DMS 273 treated with DMSO at 0.1 percent for 48 hours (cell line): Measurements from ENCODE around the gene MUC5AC.
"Not testable (repeated sequence)": the region's sequence is repeated elsewhere in the genome, so short reads cannot be mapped to it uniquely, and the experiment has no call there.

Experiments used
- DNase-seq: peaks from one replicate; lab custom pipeline; 2025; lab: John Stamatoyannopoulos, UW

Gene MUC5AC

DNA sequence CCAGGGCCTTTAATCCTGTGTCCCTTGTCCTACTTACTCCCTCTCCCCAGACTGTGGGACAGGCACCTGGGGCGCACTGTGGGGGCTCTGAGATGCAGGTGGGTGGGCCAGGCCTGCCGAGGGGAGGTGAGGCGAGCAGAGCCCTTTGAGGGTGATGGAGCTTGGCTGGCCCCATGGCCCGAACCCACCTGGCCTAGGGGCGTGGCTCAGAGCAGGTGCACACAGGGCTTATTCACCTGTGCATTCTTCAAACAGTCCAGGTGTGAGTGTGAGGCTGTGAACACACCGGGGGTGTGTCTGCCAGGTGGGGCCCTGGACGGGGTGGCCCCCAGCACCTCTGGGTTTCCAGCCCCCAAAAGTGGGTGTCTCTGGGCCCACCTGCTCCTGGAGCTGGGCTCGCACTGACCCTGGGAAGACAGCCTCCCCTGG, 9.0 kb upstream of the MUC5AC start:
- DNase-seq = no peak

DNA sequence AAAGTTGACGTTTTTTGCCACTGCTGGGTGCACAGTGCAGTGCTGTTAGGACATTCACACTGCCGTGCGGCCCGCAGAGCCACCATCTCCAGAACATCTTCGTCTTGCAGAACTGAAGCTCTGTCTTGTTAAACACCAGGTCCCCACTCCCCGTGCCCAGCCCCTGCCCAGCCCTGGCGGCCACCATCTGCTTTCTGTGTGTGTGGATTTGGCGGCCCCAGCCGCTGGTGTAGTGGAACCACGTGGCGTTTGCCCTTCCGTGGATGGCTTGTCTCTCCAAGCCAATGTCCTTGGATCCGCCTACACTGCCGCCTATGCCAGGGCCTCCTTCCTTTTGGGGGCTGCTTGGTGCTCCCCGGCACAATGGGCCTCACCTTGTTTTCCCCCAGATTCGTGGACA, 8.2 kb upstream of the MUC5AC start:
- DNase-seq = no peak

DNA sequence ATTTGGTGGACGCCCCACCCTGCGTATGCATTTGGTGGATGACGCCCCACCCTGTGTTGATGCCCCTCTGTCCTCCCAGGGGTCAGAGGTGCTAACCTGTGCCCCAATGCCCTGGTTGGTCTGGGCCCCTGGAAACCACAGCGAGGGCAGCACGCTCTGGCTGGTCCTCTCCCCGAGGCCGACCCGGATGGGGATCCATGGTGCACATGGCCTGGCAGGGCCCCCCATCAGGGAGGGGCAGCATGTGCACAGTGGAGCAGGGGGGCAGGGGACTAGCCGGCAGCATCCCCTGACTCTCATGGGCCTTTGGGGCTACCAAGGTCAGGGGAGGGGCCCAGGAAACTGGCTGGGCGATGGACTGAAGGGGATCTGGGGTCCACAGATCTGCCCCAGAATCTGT, 7.6 kb upstream of the MUC5AC start:
- no peak for DNase-seq

DNA sequence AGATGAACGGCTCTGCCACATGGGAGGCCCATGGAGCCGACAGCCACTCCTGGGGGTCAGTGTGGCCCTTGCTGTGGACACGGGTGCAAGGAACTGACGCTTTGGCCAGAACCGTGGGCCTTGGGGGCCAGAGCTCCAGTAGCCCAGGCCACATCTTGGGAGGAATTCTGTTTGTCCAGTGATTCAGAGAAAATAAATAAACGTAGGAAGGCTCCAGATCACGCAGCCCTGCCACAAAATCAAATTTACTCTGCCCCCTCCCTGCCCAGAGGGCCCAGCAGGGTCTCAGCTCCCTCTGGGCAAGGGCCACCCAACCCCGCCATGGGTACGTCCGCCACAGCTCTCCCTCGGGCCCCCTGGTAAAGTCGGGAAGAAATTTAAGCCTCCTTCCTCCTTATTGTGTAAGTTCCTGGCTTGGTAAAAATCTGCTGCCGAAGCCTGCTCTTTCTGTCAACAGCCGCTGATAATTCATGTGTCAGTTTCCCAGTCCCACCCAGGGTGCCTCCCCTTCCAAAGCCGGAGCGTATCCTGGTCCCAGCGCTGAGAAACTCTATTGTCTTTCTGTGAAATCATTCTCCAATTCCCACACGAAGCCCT, 6.9 kb upstream of the MUC5AC start:
- DNase-seq = no peak

DNA sequence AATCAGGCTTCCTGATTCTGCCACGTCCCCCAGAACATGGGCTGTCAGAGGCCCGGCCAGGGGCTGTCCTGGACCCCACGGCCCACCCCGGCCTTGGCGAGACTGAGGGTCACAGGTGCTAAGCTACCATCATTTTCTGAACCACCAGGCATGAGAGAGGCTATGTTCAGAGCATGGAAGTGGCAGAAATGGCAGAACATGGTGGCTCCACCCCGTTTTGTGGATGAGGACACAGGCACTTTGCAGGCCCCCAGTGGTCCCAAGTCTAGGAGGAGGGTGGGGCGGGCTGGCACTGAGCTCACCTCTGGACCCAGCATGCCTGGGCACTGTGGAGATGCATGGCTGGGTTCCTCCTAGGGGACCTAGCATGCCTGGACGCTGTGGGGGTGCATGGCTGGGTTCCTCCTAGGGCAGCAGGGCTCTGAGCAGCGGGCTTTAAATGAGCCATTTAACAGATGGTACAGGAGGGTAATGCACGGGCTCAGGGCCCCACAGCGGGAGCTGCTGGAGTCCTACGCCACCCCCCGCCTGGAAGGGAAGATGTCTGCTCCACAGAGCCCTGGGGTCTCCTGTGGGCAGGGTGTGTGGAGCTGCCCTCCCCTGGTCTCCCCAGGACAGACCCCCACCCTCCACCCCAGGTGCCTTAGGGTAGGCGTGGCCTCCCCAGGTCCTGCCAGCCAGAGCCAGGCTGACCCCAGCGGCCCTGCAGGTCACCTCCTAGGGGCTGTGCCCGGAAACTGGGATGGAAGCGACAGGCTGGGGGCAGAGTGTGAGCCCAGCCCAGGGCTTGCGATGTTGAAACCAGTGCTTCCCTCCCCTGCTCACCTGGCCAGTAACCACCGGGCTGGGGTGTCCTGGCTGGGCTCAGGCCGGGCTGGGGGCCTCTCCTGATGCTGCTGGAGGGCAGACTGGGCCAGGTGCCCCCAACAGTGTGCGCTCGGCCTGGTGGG, 6.1 kb upstream of the MUC5AC start:
- no peak for DNase-seq

DNA sequence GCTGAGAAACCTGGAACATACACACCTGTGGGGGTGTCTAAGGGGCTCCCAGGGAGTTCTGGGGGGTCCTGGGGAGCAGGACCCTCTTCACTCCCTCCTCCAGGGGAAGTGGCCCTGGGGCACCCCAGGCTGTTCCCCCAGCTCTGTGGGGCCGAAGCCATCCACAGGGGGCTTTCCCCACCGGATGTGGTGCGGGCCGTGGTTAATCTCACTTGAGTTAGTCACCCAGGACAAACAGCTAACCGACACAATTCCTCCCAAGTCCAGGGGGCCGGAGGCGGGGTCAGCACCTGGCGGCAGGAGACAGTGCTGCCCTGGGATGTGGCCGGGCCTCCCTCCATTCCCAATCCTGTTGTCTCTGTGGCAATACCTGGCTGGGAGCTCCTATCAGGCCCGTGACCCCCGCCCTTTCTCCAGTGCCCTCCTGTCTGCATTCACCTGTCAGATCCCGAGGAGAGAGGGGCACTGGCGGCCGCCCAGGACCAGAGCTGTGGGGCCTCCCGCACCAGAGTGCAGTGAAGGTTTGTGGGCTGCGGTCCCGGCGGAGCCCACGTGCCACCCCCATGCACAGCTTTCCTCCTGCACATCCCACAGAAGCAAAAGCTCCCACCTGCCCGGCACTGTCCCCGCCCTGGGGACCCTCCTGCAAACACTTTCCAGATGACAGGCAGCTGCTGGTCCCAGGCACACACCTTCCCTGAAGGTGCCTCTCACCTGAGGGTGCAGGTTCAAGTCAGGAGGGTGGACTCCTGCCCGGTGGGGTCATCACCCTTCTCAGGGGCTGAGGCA, 5.2 kb upstream of the MUC5AC start:
- DNase-seq = no peak

DNA sequence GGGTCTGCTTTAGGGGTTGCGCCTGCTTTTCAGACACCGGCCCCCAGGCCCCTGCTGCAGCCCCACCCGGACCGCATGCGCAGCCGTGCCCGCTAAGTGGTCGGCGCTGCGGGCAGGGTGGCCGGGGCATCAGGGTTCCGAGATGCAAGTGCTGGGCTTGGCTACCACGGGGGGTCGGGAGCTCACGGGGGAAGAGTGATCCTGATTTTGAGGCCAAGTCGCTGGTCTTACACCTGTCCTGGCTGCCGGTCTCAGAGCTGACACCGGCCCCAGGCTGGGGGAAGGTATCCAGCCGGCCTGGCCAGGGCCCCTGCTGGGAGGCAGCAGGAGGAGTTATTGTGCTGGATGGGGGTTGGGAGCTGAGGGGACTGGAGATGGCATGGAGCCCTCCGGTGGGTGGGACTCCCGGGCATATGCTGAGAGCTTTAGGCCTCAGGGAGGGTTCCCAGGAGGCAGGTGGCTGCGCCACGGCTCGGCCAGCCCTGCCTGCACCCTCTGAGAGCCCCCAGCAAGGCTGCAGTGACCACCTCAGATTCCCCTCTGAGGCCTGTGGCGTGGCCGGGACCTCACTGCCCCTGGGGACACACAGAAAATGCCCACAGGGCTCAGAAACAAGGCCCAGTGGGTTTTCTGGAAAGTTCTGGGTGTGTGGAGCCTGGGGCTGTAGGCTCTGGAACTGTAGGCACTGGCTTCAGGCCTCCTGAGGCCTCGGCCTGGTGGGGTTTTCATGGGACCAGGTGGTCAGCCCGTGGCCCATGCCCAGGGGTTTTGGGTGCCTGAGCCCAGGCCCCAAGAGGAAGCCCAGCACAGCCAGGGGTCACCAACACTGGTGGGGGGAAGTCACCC, 4.4 kb upstream of the MUC5AC start:
- DNase-seq = no peak

DNA sequence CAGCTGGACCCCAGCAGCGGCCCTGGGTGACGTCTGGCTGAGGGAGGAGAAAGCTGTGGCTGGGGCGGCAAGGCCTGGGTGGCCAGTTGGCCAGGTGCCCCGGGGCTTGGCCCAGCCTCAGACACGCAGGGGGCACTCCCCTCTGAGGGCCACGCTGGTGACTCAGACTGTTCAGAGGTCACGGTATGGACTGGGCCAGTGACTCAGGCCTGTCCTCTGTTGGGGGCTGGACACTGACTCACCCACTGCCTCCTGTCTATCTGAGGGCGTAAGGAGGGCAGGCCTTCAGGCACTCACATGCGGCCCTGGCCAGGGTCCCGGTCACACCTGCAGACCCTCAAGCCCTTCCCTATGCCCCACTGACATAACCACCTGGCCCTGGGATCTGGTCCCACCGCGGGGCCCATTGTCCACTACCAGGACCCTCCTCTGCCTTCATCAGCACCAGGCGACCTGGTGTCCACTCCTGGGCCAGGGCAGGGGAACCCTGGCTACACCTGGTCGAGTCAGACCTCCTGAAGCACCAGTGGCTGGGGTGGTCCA, 3.7 kb upstream of the MUC5AC start:
- DNase-seq = no peak

DNA sequence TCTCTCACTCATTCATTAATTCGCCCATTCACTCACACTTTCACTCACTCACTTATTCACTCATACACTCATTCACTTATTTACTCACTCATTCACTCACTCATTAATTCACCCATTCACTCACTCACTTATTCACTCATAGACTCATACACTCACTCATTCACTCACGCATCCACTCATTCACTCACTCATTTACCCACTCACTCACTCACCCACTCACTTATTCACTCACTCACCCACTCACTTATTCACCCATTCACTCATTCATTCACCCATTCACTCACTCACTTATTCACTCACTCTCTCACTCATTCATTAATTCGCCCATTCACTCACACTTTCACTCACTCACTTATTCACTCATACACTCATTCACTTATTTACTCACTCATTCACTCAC, 3.1 kb upstream of the MUC5AC start:
- not testable (repeated sequence) for DNase-seq

DNA sequence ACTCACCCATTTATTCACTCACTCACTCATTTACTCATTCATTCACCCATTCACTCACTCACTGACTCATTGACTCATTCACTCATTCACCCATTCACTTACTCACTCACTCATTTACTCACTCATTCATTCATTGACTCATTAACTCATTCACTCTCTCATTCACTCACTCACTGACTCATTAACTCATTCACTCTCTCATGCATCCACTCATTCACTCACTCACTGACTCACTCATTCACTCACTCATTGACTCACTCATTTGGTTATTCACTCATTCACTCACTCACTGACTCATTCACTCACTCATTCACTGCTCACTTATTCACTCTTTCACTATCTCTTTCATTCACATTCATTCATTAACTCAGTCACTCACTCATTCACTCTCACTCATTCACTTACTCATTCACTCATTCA, 2.5 kb upstream of the MUC5AC start:
- DNase-seq = no peak

DNA sequence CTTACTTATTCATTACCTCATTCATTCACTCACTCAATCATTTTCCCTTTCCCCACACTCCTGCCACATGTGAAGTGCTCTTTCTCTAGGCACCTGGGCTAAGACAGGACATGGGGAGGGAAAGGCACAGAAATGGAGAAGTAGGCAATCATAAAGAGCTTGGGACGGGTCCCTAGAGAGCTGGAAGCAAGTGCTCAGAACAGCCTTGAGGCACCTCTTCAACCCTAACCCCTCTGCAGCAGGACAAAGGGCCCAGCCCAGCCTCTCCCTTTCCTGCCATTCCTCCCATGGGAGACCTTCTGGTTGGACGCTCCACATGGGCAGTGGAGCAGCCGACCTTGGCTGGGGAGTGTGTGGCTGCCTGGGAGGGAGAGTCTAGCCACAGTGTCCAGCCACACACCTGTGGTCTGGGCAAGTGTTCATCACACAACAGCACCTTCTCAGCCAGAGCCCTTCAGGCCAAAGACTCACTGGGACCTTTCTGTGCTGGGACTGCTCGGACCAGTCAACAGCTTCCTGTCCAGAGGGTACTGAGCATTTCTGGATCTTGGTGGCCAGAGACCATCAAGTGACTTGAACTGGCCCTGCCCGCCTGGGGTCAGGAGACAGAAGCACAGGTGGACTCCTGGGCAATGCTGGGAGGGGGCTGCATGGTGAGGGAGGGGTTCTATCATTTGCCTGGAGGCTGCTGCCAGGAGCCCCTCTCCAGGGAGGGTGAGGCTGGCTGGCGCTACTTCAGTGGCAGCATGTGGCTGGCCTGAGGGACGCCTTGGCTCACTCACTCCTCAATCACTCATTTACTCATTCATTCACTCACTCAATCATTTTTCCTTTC, 1.0 kb upstream of the MUC5AC start:
- DNase-seq = no peak

DNA sequence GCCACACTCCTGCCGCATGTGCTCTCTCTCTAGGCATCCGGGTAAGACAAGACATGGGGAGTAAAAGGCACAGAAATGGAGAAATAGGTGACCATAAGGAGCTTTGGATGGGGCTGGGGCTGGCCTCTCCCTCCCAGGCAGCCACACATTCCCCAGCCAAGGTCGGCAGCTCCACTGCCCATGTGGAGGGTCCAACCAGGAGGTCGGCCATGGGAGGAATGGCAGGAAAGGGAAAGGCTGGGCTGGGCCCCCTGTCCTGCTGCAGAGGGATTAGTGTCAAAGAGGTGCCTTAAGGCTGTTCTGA, 460 bp upstream of the MUC5AC start:
- no peak for DNase-seq

DNA sequence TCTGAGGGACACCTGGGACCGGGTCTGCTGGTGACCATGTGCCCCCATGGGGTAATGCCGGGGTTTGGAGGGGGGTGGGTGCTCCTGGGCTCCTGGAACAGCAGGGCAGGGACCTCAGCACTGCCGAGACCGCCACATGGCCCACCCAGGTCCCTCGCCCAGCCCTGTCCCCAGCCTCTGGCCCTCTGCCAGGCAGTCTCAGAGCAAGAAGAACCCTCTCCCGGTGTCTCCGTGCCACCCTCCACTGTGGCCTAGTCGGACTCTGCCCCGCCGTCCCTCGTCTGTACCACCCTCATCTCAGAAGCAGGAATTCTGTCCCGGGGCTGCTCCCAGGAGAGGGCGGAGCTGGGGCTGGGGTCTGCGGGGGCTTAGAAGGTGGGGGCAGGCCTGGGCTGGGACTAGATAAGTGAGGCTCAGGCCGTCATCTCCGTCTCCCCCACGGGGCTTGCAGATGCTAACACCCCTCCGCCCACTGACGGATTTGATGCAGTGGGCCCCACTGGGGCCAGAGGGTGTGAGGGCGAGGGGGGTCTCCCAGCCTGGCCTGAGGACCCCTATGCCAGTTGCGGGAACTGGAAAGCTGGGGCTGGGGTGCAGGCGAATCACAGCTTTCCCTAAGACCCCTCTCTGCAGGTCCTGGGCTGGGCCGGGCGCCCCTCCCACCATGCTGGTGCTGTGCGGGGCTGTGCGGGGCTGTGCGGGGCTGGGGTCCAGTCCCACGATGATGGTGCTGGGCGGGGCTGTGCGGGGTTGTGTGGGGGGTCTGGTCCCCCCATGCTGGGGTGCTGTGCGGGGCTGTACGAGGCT, 1.1 kb downstream of the MUC5AC start:
- DNase-seq = no peak

DNA sequence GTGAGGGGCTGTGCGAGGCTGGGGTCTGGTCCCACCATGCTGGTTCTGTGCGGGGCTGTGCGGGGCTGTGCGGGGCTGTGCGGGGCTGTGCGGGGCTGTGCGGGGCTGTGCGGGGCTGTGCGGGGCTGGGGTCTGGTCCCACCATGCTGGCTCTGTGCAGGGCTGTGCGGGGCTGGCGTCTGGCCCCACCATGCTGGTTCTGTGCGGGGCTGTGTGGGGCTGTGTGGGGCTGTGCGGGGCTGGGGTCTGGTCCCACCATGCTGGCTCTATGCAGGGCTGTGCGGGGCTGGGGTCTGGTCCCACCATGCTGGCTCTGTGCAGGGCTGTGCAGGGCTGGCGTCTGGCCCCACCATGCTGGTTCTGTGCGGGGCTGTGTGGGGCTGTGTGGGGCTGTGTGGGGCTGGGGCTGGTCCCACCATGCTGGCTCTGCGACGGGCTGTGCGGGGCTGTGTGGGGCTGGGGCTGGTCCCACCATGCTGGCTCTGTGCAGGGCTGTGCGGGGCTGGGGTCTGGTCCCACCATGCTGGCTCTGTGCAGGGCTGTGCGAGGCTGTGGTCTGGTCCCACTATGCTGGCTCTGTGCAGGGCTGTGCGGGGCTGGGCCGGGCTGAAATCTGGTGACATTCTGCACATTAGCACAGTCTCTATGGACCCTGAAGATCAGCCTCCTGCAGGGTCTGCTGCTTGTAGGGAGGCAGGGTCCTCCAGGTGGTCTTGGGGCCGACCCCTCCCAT, 1.9 kb downstream of the MUC5AC start:
- not testable (repeated sequence) for DNase-seq

DNA sequence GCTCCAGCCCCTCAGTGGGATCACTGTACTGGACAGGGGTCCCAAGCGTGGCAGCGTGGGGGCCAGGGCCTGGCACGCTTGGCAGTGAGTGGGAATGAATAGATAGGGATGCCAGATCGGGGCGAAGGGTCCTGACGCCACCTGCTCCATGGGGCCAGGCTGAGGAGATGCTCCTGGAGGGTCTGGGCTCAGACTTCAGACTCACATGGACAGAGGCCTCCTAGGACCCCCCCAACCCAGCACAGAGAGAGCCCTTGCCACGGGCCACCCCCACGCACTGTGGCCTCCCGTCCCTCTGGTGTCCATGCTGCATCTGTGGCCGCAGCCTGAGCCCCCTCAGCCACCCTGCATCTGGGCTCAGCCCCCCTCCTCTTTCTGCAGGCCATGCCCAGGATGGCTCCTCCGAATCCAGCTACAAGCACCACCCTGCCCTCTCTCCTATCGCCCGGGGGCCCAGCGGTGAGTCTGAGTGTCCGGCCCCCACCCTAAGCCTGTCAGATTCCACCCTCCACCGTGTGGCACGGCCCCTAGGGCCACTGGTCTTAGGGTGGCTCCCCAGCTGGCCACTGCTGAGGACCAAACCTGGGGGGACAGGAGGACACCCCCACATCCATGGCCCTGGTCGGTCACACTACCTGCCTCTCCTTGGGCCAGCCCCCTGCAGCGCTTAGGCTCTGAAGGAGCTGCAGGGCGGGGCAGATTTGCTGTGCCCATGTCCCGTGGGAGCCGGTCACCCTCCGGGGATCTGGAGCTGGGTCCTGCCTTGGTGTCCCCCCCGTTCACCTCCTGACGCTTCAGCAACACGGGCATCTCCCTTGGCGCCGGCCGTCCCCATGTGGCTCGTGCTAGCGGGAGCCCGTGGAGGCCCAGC, 2.7 kb downstream of the MUC5AC start:
- DNase-seq = no peak

DNA sequence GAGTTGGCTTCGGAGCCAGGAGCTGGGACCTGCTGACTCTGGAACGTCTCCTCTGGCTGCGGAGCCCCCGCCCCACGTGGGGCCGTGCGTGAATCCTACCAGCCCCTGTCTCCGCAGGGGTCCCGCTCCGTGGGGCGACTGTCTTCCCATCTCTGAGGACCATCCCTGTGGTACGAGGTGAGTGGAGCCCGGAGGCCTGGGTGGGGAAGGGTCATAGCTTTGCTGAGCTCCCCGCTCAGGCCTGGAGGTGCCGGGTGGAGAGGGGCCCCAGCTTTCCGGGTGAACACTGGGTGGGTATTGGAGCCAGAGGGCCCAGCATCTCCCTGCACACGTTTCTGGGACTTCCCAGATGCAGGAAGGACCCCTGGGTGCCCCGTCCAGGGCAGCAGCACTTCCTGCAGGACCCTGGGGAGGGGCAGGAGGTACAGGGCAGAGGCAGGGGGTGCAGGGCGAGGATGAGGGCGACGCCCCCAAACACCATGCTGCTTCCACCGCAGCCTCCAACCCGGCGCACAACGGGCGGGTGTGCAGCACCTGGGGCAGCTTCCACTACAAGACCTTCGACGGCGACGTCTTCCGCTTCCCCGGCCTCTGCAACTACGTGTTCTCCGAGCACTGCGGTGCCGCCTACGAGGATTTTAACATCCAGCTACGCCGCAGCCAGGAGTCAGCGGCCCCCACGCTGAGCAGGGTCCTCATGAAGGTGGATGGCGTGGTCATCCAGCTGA, 3.8 kb downstream of the MUC5AC start:
- DNase-seq = no peak

DNA sequence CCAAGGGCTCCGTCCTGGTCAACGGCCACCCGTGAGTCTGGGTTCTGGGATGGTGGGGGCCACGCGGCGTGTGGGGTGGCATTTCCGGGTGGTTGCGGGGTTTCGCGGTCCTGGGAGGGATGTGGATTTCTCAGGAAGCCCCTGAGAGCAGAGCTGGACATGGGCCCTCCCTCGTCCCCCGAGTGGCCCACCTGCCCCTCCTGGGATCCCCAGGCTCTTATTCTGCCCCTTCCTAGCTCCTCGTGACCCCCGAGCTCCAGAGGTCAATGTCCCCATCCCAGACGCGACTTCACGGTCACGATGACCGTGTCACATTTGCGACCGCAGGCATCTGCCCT, 4.4 kb downstream of the MUC5AC start:
- DNase-seq = no peak
